GM19463 (cell line): ENCODE data around the gene ST6GALNAC1.
"Not testable (repeated sequence)": the region's sequence is repeated elsewhere in the genome, so short reads cannot be mapped to it uniquely, and the experiment has no call there.

Experiments
- ATAC-seq: cut with Tn5 transposase; IDR thresholded peaks from one replicate; pipeline ENCODE4 v1.9.1; 2021; ENCODE audit warnings: mild to moderate bottlenecking, moderate library complexity; ENCODE audit not compliant: unreplicated experiment

ST6GALNAC1 gene

GRCh38 chr17:76642032-76642561 is 1.5 kb downstream of the ST6GALNAC1 start:
- no peak for ATAC-seq

- no peak for ATAC-seq
Measured at GRCh38 chr17:76641501-76641900, 2.1 kb downstream of the ST6GALNAC1 start.

GRCh38 chr17:76640550-76641380 is 2.8 kb downstream of the ST6GALNAC1 start:
- ATAC-seq, result no peak

- no peak for ATAC-seq
Measured at GRCh38 chr17:76638263-76638662, 5.3 kb downstream of the ST6GALNAC1 start.

- not testable (repeated sequence) for ATAC-seq
Measured at GRCh38 chr17:76636486-76637206, 6.9 kb downstream of the ST6GALNAC1 start.

- ATAC-seq, result no peak
Measured at GRCh38 chr17:76635659-76636360, 7.7 kb downstream of the ST6GALNAC1 start.

GRCh38 chr17:76635039-76635438 is 8.5 kb downstream of the ST6GALNAC1 start:
- ATAC-seq, result no peak

GRCh38 chr17:76633628-76634328 is 9.8 kb downstream of the ST6GALNAC1 start:
- ATAC-seq, result no peak

GRCh38 chr17:76631821-76632565 is 11.6 kb downstream of the ST6GALNAC1 start:
- no peak for ATAC-seq

- no peak for ATAC-seq
Measured at GRCh38 chr17:76630151-76630550, 13.4 kb downstream of the ST6GALNAC1 start.

- no peak for ATAC-seq
Measured at GRCh38 chr17:76627510-76627909, 16.0 kb downstream of the ST6GALNAC1 start.

GRCh38 chr17:76626442-76626841 is 17.1 kb downstream of the ST6GALNAC1 start:
- no peak for ATAC-seq

- ATAC-seq, result no peak
Measured at GRCh38 chr17:76625496-76625895, 18.1 kb downstream of the ST6GALNAC1 start.

- no peak for ATAC-seq
Measured at GRCh38 chr17:76623271-76624146, 20.0 kb downstream of the ST6GALNAC1 start.

- no peak for ATAC-seq
Measured at GRCh38 chr17:76617838-76618237, 25.7 kb downstream of the ST6GALNAC1 start.

GRCh38 chr17:76614912-76615617 is 28.5 kb downstream of the ST6GALNAC1 start:
- no peak for ATAC-seq

- ATAC-seq, result not testable (repeated sequence)
Measured at GRCh38 chr17:76614064-76614759, 29.3 kb downstream of the ST6GALNAC1 start.
